ENCODE measurements around the gene NMU.

DNA sequence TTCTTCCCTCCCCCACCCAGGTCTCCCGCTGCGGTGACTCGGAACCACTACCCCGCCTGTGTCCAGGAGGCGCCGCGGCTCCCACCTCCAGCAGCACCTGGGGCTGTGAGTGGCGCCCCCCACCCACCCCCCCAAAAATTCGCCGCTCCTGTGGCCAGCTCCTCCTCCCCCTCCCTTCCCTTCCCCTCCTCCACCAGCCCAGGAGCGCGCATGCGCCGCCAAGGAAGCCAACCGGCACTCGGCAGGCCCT is 89.7 kb downstream of the NMU start:
- TF ChIP-seq SUZ12 (IDR thresholded peaks at IDR 0.05; ENCODE audit: extremely low read depth, insufficient read depth, insufficient read length) (no peak), ZNF274 (IDR thresholded peaks at IDR 0.05; ENCODE audit: low read depth, low read length) (no peak), YY1 (IDR thresholded peaks at IDR 0.05; ENCODE audit: insufficient read depth, insufficient read length) (no peak)
